Liver (tissue), 2 donors: ENCODE measurements around the gene THAP8.

Experiments used
- CTCF ChIP-seq: fragments of 150-350 bp; IDR thresholded peaks from 2 replicates; pipeline ENCODE4 v1.5.1; 2017; ENCODE audit warnings: improper control_type of control experiment, low read depth, low read length; ENCODE audit not compliant: missing input control
- TF ChIP-seq, protein P1 (sequence below): IDR thresholded peaks from 2 replicates; pipeline ENCODE4 v1.6.1; 2016; ENCODE audit warnings: antibody characterized with exemption, mild to moderate bottlenecking
- donor health status: healthy.

DNA sequence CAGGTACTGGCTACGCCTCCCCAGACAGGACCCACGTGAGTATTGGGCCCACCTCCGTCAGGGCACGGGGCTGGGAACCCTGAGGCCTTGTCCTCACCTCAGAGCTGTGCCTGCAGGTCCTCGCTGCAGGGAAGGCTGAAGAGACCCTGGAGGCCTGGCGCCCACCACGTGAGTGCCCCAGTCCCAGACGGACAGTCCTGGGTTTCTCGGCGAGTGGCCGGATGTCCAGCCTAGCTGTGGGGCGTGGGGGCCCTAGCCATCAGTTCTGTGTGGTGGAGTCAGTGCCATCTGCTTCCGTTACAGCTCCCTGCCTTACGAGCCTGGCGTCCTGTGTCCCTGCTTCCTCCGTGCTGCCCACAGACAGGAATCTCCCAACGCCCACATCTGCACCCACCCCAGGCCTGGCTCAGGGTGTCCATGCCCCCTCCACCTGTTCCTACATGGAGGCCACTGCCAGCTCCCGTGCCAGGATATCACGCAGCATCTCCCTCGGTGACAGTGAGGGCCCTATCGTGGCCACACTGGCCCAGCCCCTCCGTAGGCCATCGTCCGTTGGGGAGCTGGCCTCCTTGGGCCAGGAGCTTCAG lies 49.0 kb upstream of the THAP8 start:
- TF ChIP-seq CTCF = no peak
- TF ChIP-seq, protein P1, sequence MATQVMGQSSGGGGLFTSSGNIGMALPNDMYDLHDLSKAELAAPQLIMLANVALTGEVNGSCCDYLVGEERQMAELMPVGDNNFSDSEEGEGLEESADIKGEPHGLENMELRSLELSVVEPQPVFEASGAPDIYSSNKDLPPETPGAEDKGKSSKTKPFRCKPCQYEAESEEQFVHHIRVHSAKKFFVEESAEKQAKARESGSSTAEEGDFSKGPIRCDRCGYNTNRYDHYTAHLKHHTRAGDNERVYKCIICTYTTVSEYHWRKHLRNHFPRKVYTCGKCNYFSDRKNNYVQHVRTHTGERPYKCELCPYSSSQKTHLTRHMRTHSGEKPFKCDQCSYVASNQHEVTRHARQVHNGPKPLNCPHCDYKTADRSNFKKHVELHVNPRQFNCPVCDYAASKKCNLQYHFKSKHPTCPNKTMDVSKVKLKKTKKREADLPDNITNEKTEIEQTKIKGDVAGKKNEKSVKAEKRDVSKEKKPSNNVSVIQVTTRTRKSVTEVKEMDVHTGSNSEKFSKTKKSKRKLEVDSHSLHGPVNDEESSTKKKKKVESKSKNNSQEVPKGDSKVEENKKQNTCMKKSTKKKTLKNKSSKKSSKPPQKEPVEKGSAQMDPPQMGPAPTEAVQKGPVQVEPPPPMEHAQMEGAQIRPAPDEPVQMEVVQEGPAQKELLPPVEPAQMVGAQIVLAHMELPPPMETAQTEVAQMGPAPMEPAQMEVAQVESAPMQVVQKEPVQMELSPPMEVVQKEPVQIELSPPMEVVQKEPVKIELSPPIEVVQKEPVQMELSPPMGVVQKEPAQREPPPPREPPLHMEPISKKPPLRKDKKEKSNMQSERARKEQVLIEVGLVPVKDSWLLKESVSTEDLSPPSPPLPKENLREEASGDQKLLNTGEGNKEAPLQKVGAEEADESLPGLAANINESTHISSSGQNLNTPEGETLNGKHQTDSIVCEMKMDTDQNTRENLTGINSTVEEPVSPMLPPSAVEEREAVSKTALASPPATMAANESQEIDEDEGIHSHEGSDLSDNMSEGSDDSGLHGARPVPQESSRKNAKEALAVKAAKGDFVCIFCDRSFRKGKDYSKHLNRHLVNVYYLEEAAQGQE = no peak
